Testis (tissue), 3 donors: ENCODE measurements around the gene STK16. TPM values are rescaled to one million over a fixed set of nuclear protein-coding genes. Genes with fewer than 3 reads are reported as not detected.

Experiments
- DNase-seq: peaks from one replicate; pipeline ENCODE4 v3.0.0-alpha.2; 2019
- H3K27ac ChIP-seq, 2 donors: fragments of 200-600 bp; sonication (generic); one replicate each; pipeline ENCODE4 v1.5.1; 2019
- H3K27me3 ChIP-seq: fragments of 200-600 bp; sonication (generic); one replicate; pipeline ENCODE4 v1.5.1; 2019
- H3K36me3 ChIP-seq: fragments of 200-600 bp; sonication (generic); one replicate; pipeline ENCODE4 v1.5.1; 2017; ENCODE audit warnings: low read depth; ENCODE audit errors: missing control alignments
- H3K4me1 ChIP-seq: fragments of 200-600 bp; sonication (generic); one replicate; pipeline ENCODE4 v1.5.1; 2019
- H3K4me3 ChIP-seq, 2 donors: fragments of 200-600 bp; sonication (generic); one replicate each; pipeline ENCODE4 v1.5.1; 2017 to 2019
- H3K9me3 ChIP-seq: fragments of 200-600 bp; sonication (generic); one replicate; pipeline ENCODE4 v1.5.1; 2017
- POLR2A ChIP-seq: fragments of 450-650 bp; IDR thresholded peaks from one replicate; pipeline ENCODE4 v1.6.1; 2017; ENCODE audit warnings: antibody characterized with exemption, mild to moderate bottlenecking, moderate library complexity
- WGBS, 2 donors: methylation state at CpG; one replicate each; pipeline ENCODE4 v1.1.5; 2018; 5-methylcytosine and 5-hydroxymethylcytosine counted together
- intact Hi-C: fragments of 100-400 bp; cut with DNase I; formaldehyde crosslinking; loops from one replicate; pipeline ENCODE4 v1.15.1; 2023; ENCODE audit warnings: low total_unique reads
- polyA plus RNA-seq: library from polyadenylated mRNA; stranded (reverse); fragments of 350-450 nt; fragmentation: Illumina TruSeq; extraction: RNeasy Lipid Tissue Mini Kit (QIAGEN cat#74804); gene quantifications from one replicate; pipeline ENCODE4 v1.2.3, GENCODE V29; 2014; ENCODE audit warnings: low read depth, low replicate concordance; ENCODE audit not compliant: insufficient read depth
- total RNA-seq, 2 donors: library from RNA; depleted of rRNA; stranded (reverse); fragments of >200 nt; gene quantifications; one replicate each; pipeline ENCODE4 v1.2.3, GENCODE V29; 2016
- TF ChIP-seq, protein P1 (sequence below), 3 experiments: fragments of 450-650 bp in 2 of 3; fragments of 200-600 bp in 1 of 3; sonication (generic) in 1 of 3; IDR thresholded peaks; one replicate each; pipeline ENCODE4 v1.5.1; 2016 to 2019; ENCODE audit warnings: antibody characterized with exemption in 3 of 3, mild to moderate bottlenecking in 2 of 3, moderate library complexity in 1 of 3

STK16 gene
- total and polyA plus RNA-seq, 3 donors from 2014 or later, result 29.1 to 63.0 (median 32.6) TPM

DNA sequence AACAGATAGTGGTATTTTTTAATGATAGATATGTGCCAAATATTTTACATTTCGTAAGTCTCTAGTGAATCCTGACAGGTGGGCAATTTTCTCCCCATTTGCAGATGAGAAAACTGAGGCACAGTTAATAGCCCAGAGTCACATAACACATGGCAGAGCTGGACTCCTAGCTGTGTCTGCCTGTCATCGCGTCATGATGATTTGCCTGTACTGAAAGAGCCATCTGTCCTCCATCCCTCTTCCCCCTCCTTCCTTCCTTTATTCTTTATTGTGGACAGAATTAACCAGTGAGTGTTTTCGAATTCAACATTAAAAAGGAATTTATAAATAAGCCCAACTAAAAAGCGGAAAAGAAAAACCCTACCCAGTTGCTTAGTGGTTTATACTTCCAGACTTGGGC lies 37.1 kb downstream of the STK16 start:
- intact Hi-C loops, result no loop called here
- no peak for DNase-seq
- peaks cover 33% of the 10 kb centered on the region for H3K4me1 ChIP-seq
- 89 to 94% methylated on average over 5 of the region's 5 CpGs for WGBS, 2 donors
- no peaks in the 10 kb centered on the region for H3K36me3 ChIP-seq
- no peak for TF ChIP-seq POLR2A
- TF ChIP-seq, protein P1, sequence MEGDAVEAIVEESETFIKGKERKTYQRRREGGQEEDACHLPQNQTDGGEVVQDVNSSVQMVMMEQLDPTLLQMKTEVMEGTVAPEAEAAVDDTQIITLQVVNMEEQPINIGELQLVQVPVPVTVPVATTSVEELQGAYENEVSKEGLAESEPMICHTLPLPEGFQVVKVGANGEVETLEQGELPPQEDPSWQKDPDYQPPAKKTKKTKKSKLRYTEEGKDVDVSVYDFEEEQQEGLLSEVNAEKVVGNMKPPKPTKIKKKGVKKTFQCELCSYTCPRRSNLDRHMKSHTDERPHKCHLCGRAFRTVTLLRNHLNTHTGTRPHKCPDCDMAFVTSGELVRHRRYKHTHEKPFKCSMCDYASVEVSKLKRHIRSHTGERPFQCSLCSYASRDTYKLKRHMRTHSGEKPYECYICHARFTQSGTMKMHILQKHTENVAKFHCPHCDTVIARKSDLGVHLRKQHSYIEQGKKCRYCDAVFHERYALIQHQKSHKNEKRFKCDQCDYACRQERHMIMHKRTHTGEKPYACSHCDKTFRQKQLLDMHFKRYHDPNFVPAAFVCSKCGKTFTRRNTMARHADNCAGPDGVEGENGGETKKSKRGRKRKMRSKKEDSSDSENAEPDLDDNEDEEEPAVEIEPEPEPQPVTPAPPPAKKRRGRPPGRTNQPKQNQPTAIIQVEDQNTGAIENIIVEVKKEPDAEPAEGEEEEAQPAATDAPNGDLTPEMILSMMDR (IDR thresholded peaks at IDR 0.05), result no peak
- H3K9me3 ChIP-seq, result no peaks in the 10 kb centered on the region
- no peak overlapping the region for H3K27ac ChIP-seq
- H3K27me3 ChIP-seq, result no peaks in the 10 kb centered on the region
- no peak overlapping the region for H3K4me3 ChIP-seq

DNA sequence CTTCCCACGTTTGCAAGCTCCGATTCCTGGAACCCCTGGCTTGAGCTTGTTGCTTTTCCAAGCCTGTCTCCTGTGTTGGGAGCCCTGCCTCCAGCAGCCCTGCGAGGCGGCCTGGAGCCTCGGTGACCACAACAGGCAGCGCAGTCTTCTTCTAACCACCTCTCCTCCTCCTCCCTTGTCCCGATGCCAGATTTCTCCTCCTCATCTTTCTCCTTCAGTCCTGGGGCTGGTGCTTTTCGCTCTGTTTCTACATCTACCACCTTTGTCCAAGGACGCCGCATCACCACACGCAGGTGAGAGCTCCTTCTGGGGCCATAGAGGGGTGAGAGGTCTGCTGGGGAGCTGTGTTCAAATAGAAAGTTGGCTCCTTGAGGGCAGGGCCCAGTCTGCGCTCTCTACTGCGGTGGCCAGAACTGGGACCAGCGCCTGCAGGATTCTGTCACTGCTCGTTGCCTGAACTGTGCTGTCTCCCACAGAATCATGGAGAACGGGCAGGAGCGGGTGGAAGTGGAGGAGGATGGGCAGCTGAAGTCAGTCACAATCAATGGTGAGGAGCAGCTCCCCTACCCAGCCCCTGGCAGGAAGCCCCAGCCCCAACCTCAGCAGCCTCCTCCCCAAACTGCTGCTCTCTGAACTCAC lies 37.8 kb downstream of the STK16 start:
- no peak overlapping the region for H3K27ac ChIP-seq
- intact Hi-C loops, result no loop called here
- peaks cover 26% of the 10 kb centered on the region for H3K4me1 ChIP-seq
- no peak for DNase-seq
- no peaks in the 10 kb centered on the region for H3K36me3 ChIP-seq
- TF ChIP-seq POLR2A, result no peak
- TF ChIP-seq, protein P1 (IDR thresholded peaks at IDR 0.05), result no peak
- WGBS, 2 donors, result 83 to 89% methylated on average over 13 to 17 of the region's 17 CpGs
- no peak overlapping the region for H3K4me3 ChIP-seq
- no peaks in the 10 kb centered on the region for H3K27me3 ChIP-seq
- no peaks in the 10 kb centered on the region for H3K9me3 ChIP-seq

DNA sequence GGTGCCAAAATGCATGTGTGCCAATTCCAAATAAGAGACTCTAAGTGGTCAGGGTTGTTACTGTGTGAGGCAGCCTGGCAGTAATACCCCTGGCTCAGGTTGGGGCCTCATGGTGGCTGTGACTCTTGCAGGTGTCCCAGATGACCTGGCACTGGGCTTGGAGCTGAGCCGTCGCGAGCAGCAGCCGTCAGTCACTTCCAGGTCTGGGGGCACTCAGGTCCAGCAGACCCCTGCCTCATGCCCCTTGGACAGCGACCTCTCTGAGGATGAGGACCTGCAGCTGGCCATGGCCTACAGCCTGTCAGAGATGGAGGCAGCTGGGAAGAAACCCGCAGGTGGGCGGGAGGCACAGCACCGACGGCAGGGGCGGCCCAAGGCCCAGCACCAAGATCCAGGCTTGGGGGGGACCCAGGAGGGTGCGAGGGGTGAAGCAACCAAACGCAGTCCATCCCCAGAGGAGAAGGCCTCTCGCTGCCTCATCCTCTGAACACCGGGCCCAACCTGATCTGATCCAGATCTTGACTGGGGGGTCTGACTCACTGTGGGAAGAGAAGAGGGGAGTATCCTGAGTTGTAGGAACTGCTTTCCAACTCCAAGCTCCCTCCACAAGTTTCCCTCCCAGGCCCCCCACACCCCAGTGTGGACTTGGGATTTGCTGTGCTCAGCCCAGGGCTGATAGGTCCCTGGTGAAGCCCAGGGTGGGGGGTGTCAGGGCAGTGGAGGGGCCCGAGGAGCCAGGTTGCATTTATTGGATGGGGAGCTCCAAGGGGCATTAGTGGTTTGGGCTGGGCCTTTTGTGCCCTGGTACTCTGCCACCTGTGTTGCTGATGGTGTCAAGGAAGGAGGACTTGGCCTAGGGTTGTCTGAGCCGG lies 39.5 kb downstream of the STK16 start:
- intact Hi-C loops, result no loop called here
- H3K36me3 ChIP-seq, result no peaks in the 10 kb centered on the region
- no peak overlapping the region for H3K4me3 ChIP-seq
- WGBS, 2 donors, result 88 to 90% methylated on average over 11 to 16 of the region's 16 CpGs
- H3K4me1 ChIP-seq, result peaks cover 26% of the 10 kb centered on the region
- DNase-seq, result no peak
- H3K27ac ChIP-seq, result no peak overlapping the region
- no peaks in the 10 kb centered on the region for H3K27me3 ChIP-seq
- TF ChIP-seq, protein P1 (IDR thresholded peaks at IDR 0.05), result no peak
- TF ChIP-seq POLR2A, result no peak
- H3K9me3 ChIP-seq, result no peaks in the 10 kb centered on the region

DNA sequence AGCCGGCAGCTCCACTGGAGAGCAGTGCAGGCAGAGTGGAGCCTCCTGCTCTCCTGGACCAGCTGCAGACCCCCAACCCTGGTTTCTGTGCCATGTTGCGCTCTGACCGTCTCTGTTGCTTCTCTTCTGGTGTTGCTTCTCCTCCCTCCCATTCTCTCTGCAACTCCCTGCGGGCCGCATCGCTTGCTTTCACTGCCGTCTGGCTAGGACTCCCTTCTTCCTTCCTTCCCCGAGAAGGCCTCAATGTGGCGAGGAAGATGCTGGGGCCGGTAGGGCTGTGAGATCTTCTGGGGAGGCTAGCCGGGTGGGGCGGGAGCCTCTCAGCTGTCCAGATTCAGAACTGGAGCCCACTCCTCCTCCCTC lies 40.1 kb downstream of the STK16 start:
- no peaks in the 10 kb centered on the region for H3K27me3 ChIP-seq
- H3K4me3 ChIP-seq, result no peak overlapping the region
- no peaks in the 10 kb centered on the region for H3K36me3 ChIP-seq

More for the DNA sequence above, 40.1 kb downstream of the STK16 start:
- 85 to 95% methylated on average over 10 to 12 of the region's 12 CpGs for WGBS, 2 donors
- no peak for TF ChIP-seq POLR2A
- TF ChIP-seq, protein P1 (IDR thresholded peaks at IDR 0.05), result no peak
- peaks cover 25% of the 10 kb centered on the region for H3K4me1 ChIP-seq
- H3K9me3 ChIP-seq, result no peaks in the 10 kb centered on the region
- intact Hi-C loops, result no loop called here
- peak overlapping the region in 1 of 2 donors; percentile 5 for H3K27ac ChIP-seq
- DNase-seq, result no peak
